A549 treated with DMSO at 1 μM for 4 hours (cell line): ENCODE measurements around the gene DOCK3. TPM values are rescaled to one million over a fixed set of nuclear protein-coding genes. Genes with fewer than 3 reads are reported as not detected.

Source experiments
- total RNA-seq: library from RNA; stranded (reverse); fragments of 200-300 nt; extraction: Qiagen RNA extraction; gene quantifications from 5 replicates; pipeline ENCODE4 v1.2.3, GENCODE V29; 2022; ENCODE audit warnings: low read depth

Gene DOCK3
- total RNA-seq: 0.37 to 0.50 TPM (median 0.43 TPM) in 5 replicates

GRCh38 chr3:50674349-50675178 is at the start of gene DOCK3:
DOCK3 (plus strand) TSS chr3:50674927; CDS start chr3:50675264, 337 bp downstream.

GRCh38 chr3:51384726-51385473 is 710.2 kb downstream of the DOCK3 start, which contains the start of gene MANF:
MANF (plus strand) TSS chr3:51385291; CDS start chr3:51385343, 52 bp downstream.

GRCh38 chr3:51391075-51391565 is 716.4 kb downstream of the DOCK3 start, which contains the start of gene RBM15B:
RBM15B (plus strand) TSS chr3:51391285; CDS start chr3:51391400, 115 bp downstream.

Other genes with a start within 250 kb of the DOCK3 start
- gene CACNA2D2, start 171.3 kb upstream of the DOCK3 start, total RNA-seq: 0.36 to 0.78 TPM (median 0.42 TPM) in 5 replicates
- 2.2 to 3.1 TPM (median 2.8 TPM) in 5 replicates for gene C3orf18, start 107.2 kb upstream of the DOCK3 start, total RNA-seq
- 3.5 to 7.6 TPM (median 7.0 TPM) in 5 replicates for gene HEMK1, start 105.4 kb upstream of the DOCK3 start, total RNA-seq
- gene CISH, start 63.2 kb upstream of the DOCK3 start, total RNA-seq: 0.48 to 0.75 TPM (median 0.70 TPM) in 5 replicates
- 23.5 to 26.5 TPM (median 25.6 TPM) in 5 replicates for gene MAPKAPK3, start 57.8 kb upstream of the DOCK3 start, total RNA-seq